ENCODE results near the gene GRB14. TPM values are rescaled to one million over a fixed set of nuclear protein-coding genes. Genes with fewer than 3 reads are reported as not detected.

The GRB14 gene
- total and polyA plus RNA-seq, 2 of the 13 experiments (the other 11 are each of a cell fraction or from before 2014, with no cell fraction given): 4.6 to 5.8 TPM

DNA sequence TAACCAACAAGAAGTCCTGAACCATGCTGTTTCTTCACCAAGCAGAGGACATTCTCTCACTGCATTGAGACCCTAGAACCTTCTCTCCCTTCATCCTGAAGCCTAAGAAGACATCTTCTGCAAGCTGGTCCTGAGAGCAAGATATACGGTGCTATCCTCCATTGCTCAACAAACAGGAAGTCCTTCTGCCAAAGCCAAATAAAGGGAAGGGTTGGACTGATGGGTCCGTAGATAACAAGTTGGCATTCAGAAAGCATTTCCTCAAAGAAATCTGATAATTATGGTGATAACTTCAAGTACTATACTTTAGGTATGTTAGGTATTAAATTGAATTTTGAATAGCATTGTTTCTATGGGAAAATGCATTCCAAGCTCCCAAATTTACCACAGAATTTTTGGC lies 23.3 kb downstream of the GRB14 start:
- BruUV-seq (replicated peaks): no TSS peak
- in situ Hi-C loops (cut with HindIII; ENCODE audit: extremely low pct_ligation_motif_present, low pct_unique_long_range_greater_than_20kb): no loop called here
- Histone ChIP-seq H3K27ac (ENCODE audit: extremely low read length, insufficient read depth, low read length) (no peak overlapping the region), H3K9me3 (ENCODE audit: low read length) (no peaks in the 10 kb centered on the region), H3K4me1 (ENCODE audit: insufficient read depth, low read length) (peaks cover 30% of the 10 kb centered on the region), H2AFZ (ENCODE audit: low read length) (no peak overlapping the region), H3K36me3 (replicated peaks in 1 of 2; ENCODE audit: control insufficient read depth in 1 of 2, insufficient read depth in 2 of 2, low read length in 2 of 2) (no peaks in the 10 kb centered on the region), H3K4me2 (ENCODE audit: low read depth, low read length) (no peak overlapping the region), H3K9ac (ENCODE audit: insufficient read depth, low read depth, low read length) (no peak overlapping the region), H3K27me3 (ENCODE audit: control insufficient read depth in 1 of 2, insufficient read depth in 2 of 2, low read length in 2 of 2) (no peaks in the 10 kb centered on the region), H3K79me2 (ENCODE audit: insufficient read depth, low read length) (no peaks in the 10 kb centered on the region), H3K4me3 (replicated peaks in 1 of 3; ENCODE audit: insufficient read depth in 1 of 3, low read depth in 2 of 3, low read length in 3 of 3) (no peak overlapping the region), H4K20me1 (ENCODE audit: insufficient read depth, low read length) (no peaks in the 10 kb centered on the region)
- CTCF ChIA-PET (ENCODE audit: low intra/inter-chr PET ratio, low total read pairs): interaction anchor here (4.7 kb wide), 1 partner anchor 36 kb away, joined by 166 read pairs; no protein-coding TSS in a partner anchor
- WGBS (ENCODE audit: low lambda C conversion rate): 86% methylated on average over 2 of the region's 2 CpGs
- POLR2A ChIA-PET: no interaction called here
- no peak for FAIRE-seq
- intact Hi-C loops (cut with micrococcal nuclease; ENCODE audit: unreplicated experiment): no loop called here
- ATAC-seq: no peak
- no peak for DNase-seq (ENCODE audit: low spot score)
- TF ChIP-seq AHR (CRISPR knock-in tag; IDR thresholded peaks at IDR 0.05) (no peak), ZNF777 (CRISPR knock-in tag; IDR thresholded peaks at IDR 0.05) (no peak), ZNF44 (CRISPR knock-in tag; IDR thresholded peaks at IDR 0.05) (no peak), RFXAP (CRISPR knock-in tag; IDR thresholded peaks at IDR 0.05; ENCODE audit: borderline replicate concordance) (no peak), ZNF124 (CRISPR knock-in tag; IDR thresholded peaks at IDR 0.05) (no peak), ZNF230 (CRISPR knock-in tag; IDR thresholded peaks at IDR 0.05) (no peak), ZNF160 (CRISPR knock-in tag; IDR thresholded peaks at IDR 0.05) (no peak), ZFP90 (CRISPR knock-in tag; IDR thresholded peaks at IDR 0.05; ENCODE audit: borderline replicate concordance) (no peak), SYNCRIP (IDR thresholded peaks at IDR 0.05; ENCODE audit: insufficient read depth, low read depth, low read length) (no peak), ZNF121 (CRISPR knock-in tag; IDR thresholded peaks at IDR 0.05) (no peak)
- TF ChIP-seq, protein P1, sequence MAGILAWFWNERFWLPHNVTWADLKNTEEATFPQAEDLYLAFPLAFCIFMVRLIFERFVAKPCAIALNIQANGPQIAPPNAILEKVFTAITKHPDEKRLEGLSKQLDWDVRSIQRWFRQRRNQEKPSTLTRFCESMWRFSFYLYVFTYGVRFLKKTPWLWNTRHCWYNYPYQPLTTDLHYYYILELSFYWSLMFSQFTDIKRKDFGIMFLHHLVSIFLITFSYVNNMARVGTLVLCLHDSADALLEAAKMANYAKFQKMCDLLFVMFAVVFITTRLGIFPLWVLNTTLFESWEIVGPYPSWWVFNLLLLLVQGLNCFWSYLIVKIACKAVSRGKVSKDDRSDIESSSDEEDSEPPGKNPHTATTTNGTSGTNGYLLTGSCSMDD (CRISPR knock-in tag; IDR thresholded peaks at IDR 0.05): no peak
- TF ChIP-seq, protein P2, sequence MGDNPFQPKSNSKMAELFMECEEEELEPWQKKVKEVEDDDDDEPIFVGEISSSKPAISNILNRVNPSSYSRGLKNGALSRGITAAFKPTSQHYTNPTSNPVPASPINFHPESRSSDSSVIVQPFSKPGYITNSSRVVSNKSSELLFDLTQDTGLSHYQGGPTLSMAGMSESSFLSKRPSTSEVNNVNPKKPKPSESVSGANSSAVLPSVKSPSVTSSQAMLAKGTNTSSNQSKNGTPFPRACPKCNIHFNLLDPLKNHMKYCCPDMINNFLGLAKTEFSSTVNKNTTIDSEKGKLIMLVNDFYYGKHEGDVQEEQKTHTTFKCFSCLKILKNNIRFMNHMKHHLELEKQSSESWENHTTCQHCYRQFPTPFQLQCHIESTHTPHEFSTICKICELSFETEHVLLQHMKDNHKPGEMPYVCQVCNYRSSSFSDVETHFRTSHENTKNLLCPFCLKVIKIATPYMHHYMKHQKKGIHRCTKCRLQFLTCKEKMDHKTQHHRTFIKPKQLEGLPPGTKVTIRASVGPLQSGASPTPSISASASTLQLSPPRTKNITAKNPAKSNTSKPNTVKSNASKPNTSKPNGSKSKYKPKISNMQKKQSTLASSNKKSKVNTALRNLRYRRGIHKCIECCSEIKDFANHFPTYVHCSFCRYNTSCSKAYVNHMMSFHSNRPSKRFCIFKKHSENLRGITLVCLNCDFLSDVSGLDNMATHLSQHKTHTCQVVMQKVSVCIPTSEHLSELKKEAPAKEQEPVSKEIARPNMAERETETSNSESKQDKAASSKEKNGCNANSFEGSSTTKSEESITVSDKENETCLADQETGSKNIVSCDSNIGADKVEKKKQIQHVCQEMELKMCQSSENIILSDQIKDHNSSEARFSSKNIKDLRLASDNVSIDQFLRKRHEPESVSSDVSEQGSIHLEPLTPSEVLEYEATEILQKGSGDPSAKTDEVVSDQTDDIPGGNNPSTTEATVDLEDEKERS (CRISPR knock-in tag; IDR thresholded peaks at IDR 0.05): no peak
- TF ChIP-seq, protein P3, sequence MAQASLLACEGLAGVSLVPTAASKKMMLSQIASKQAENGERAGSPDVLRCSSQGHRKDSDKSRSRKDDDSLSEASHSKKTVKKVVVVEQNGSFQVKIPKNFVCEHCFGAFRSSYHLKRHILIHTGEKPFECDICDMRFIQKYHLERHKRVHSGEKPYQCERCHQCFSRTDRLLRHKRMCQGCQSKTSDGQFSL (CRISPR knock-in tag; IDR thresholded peaks at IDR 0.05): no peak
- TF ChIP-seq, protein P4, sequence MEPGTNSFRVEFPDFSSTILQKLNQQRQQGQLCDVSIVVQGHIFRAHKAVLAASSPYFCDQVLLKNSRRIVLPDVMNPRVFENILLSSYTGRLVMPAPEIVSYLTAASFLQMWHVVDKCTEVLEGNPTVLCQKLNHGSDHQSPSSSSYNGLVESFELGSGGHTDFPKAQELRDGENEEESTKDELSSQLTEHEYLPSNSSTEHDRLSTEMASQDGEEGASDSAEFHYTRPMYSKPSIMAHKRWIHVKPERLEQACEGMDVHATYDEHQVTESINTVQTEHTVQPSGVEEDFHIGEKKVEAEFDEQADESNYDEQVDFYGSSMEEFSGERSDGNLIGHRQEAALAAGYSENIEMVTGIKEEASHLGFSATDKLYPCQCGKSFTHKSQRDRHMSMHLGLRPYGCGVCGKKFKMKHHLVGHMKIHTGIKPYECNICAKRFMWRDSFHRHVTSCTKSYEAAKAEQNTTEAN (CRISPR knock-in tag; conservative IDR thresholded peaks at IDR 0.05): no peak
- TF ChIP-seq, protein P5, sequence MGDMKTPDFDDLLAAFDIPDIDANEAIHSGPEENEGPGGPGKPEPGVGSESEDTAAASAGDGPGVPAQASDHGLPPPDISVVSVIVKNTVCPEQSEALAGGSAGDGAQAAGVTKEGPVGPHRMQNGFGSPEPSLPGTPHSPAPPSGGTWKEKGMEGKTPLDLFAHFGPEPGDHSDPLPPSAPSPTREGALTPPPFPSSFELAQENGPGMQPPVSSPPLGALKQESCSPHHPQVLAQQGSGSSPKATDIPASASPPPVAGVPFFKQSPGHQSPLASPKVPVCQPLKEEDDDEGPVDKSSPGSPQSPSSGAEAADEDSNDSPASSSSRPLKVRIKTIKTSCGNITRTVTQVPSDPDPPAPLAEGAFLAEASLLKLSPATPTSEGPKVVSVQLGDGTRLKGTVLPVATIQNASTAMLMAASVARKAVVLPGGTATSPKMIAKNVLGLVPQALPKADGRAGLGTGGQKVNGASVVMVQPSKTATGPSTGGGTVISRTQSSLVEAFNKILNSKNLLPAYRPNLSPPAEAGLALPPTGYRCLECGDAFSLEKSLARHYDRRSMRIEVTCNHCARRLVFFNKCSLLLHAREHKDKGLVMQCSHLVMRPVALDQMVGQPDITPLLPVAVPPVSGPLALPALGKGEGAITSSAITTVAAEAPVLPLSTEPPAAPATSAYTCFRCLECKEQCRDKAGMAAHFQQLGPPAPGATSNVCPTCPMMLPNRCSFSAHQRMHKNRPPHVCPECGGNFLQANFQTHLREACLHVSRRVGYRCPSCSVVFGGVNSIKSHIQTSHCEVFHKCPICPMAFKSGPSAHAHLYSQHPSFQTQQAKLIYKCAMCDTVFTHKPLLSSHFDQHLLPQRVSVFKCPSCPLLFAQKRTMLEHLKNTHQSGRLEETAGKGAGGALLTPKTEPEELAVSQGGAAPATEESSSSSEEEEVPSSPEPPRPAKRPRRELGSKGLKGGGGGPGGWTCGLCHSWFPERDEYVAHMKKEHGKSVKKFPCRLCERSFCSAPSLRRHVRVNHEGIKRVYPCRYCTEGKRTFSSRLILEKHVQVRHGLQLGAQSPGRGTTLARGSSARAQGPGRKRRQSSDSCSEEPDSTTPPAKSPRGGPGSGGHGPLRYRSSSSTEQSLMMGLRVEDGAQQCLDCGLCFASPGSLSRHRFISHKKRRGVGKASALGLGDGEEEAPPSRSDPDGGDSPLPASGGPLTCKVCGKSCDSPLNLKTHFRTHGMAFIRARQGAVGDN (CRISPR knock-in tag; IDR thresholded peaks at IDR 0.05): no peak
